Endothelial cell of umbilical vein (primary cell): ENCODE results near the gene ZC3H12C.

Experiments
- CTCF ChIP-seq, 2 donors: IDR thresholded peaks; 1 replicate in 1 of 2; 2 replicates in 1 of 2; pipeline ENCODE4 v1.5.1; 2011; ENCODE audit warnings: low read length in 2 of 2, mild to moderate bottlenecking in 2 of 2, moderate library complexity in 2 of 2, control low read depth in 1 of 2, inconsistent platforms in 1 of 2, low read depth in 1 of 2; ENCODE audit not compliant: insufficient read depth in 1 of 2; ENCODE audit errors: extremely low read depth in 1 of 2
- EZH2 ChIP-seq: IDR thresholded peaks from 2 replicates; pipeline ENCODE4 v1.6.1; 2012; ENCODE audit warnings: borderline replicate concordance, low read depth, mild to moderate bottlenecking, moderate library complexity, low read length, inconsistent platforms; ENCODE audit not compliant: severe bottlenecking
- JUN ChIP-seq: IDR thresholded peaks from 2 replicates; pipeline ENCODE4 v1.6.1; 2011; ENCODE audit warnings: borderline replicate concordance, low read depth; ENCODE audit not compliant: insufficient read length, insufficient read depth
- POLR2A ChIP-seq: IDR thresholded peaks from 2 replicates; pipeline ENCODE4 v1.6.1; 2012; ENCODE audit warnings: low read depth, mild to moderate bottlenecking, control low read depth, low read length
- POLR2AphosphoS5 ChIP-seq: IDR thresholded peaks from 2 replicates; pipeline ENCODE4 v1.6.1; 2012; ENCODE audit warnings: low read depth, mild to moderate bottlenecking, control low read depth, low read length, moderate library complexity; ENCODE audit not compliant: insufficient read depth

GRCh38 chr11:110077831-110078325, 15.3 kb upstream of the ZC3H12C start:
- TF ChIP-seq JUN: peak; percentile 79
- TF ChIP-seq POLR2A: no peak
- no peak for TF ChIP-seq CTCF (IDR thresholded peaks at IDR 0.05; ENCODE audit: extremely low read depth in 1 of 2, insufficient read depth in 1 of 2, low read depth in 1 of 2, low read length in 2 of 2)
- TF ChIP-seq POLR2AphosphoS5: peak; percentile 48
- no peak for TF ChIP-seq EZH2
